K562 (cell line): ENCODE results near the gene MND1. TPM values are rescaled to one million over a fixed set of nuclear protein-coding genes. Genes with fewer than 3 reads are reported as not detected.

Experiments
- C11orf30 ChIP-seq: fragments of 450-650 bp; IDR thresholded peaks from 2 replicates; pipeline ENCODE4 v1.6.1; 2016; ENCODE audit warnings: low read depth, mild to moderate bottlenecking
- CBFA2T3 ChIP-seq: fragments of 450-650 bp; IDR thresholded peaks from 2 replicates; pipeline ENCODE4 v1.6.1; 2017
- CEBPG ChIP-seq, 3 experiments: fragments of 200-800 bp in 1 of 3; sonication (Bioruptor generic) in 1 of 3; sonication (generic) in 1 of 3; formaldehyde crosslinking in 1 of 3; IDR thresholded peaks in 2 of 3; conservative IDR thresholded peaks in 1 of 3; 2 replicates each; pipeline versions ENCODE4 v1.6.1 to v1.8.0; 2016 to 2022; ENCODE audit warnings: missing compliant biosample characterization in 2 of 3, missing genetic modification characterization in 2 of 3, mild to moderate bottlenecking in 1 of 3, missing genetic modification reagents in 1 of 3
- FOXM1 ChIP-seq, 2 experiments: fragments of 450-650 bp in 1 of 2; sonication (generic) in 1 of 2; formaldehyde crosslinking in 1 of 2; IDR thresholded peaks; 2 replicates each; pipeline versions ENCODE4 v1.6.1 to v1.9.0; 2017 to 2022; ENCODE audit warnings: low read depth in 2 of 2, mild to moderate bottlenecking in 2 of 2, missing genetic modification reagents in 1 of 2, moderate library complexity in 1 of 2
- JUND ChIP-seq, 2 experiments: IDR thresholded peaks; 2 replicates in 1 of 2; 3 replicates in 1 of 2; pipeline ENCODE4 v1.6.1; 2011; ENCODE audit warnings: borderline replicate concordance in 2 of 2, low read depth in 2 of 2, low read length in 2 of 2, improper control_type of control experiment in 1 of 2, missing biosample characterization in 1 of 2, missing genetic modification characterization in 1 of 2, missing genetic modification reagents in 1 of 2
- LCOR ChIP-seq: sonication (generic); formaldehyde crosslinking; IDR thresholded peaks from 2 replicates; pipeline ENCODE4 v1.8.0; 2022; ENCODE audit warnings: mild to moderate bottlenecking, missing genetic modification reagents
- MEIS2 ChIP-seq: fragments of 450-650 bp; IDR thresholded peaks from 2 replicates; pipeline ENCODE4 v1.6.1; 2014; ENCODE audit warnings: mild to moderate bottlenecking; ENCODE audit not compliant: partially characterized antibody
- SMARCE1 ChIP-seq: fragments of 450-650 bp; IDR thresholded peaks from 2 replicates; pipeline ENCODE4 v1.7.1; 2016; ENCODE audit warnings: mild to moderate bottlenecking
- SMC3 ChIP-seq: conservative IDR thresholded peaks from 2 replicates; pipeline ENCODE4 v1.6.1; 2011; ENCODE audit warnings: low read depth, low read length, improper control_type of control experiment; ENCODE audit not compliant: insufficient read depth
- TAL1 ChIP-seq: fragments of 450-650 bp; IDR thresholded peaks from 2 replicates; pipeline ENCODE4 v1.6.1; 2016; ENCODE audit warnings: mild to moderate bottlenecking
- ZBTB2 ChIP-seq: fragments of 450-650 bp; IDR thresholded peaks from 2 replicates; pipeline ENCODE4 v1.6.1; 2016; ENCODE audit warnings: antibody characterized with exemption
- ZNF184 ChIP-seq: sonication (generic); formaldehyde crosslinking; IDR thresholded peaks from 2 replicates; pipeline ENCODE4 v1.5.0; 2020; ENCODE audit warnings: missing genetic modification reagents
- ZNF41 ChIP-seq: fragments of 250-450 bp; sonication (Bioruptor Pico); conservative IDR thresholded peaks from 2 replicates; pipeline ENCODE4 v1.4.0; 2020; ENCODE audit warnings: mild to moderate bottlenecking
- ZNF551 ChIP-seq: fragments of 250-450 bp; sonication (Bioruptor Pico); IDR thresholded peaks from 2 replicates; pipeline ENCODE4 v1.5.0; 2021; ENCODE audit warnings: mild to moderate bottlenecking, moderate library complexity
- polyA plus RNA-seq, 8 experiments: library from polyadenylated mRNA; depleted of rRNA in 4 of 8; stranded (reverse) in 5 of 8; unstranded in 3 of 8; fragments of >200 nt; fragmentation: Nextera tagmentation in 2 of 8; fragmentation: Illumina TruSeq in 1 of 8; extraction: Ambion mirVana in 2 of 8; extraction: Trizol in 1 of 8; gene quantifications; 2 replicates each; pipeline versions ENCODE4 v1.2.1 to v1.2.3, GENCODE V29; 2011 to 2014; ENCODE audit warnings: inconsistent platforms in 1 of 8, missing spikeins in 1 of 8
- total RNA-seq, 7 experiments: library from RNA; depleted of rRNA in 6 of 7; stranded (reverse); fragments of >200 nt in 6 of 7; fragmentation: Illumina TruSeq in 2 of 7; extraction: Trizol in 2 of 7; gene quantifications; 2 replicates each; pipeline versions ENCODE4 v1.2.1 to v1.2.3, GENCODE V29; 2011 to 2021; ENCODE audit warnings: low replicate concordance in 1 of 7
- TF ChIP-seq, protein P1 (sequence below), 2 experiments: fragments of 250-450 bp in 1 of 2; fragments of 450-650 bp in 1 of 2; sonication (Bioruptor Pico) in 1 of 2; IDR thresholded peaks; 2 replicates each; pipeline versions ENCODE4 v1.6.1 to v1.8.0; 2016 to 2021; ENCODE audit warnings: mild to moderate bottlenecking in 2 of 2, moderate library complexity in 2 of 2, missing compliant biosample characterization in 1 of 2, missing genetic modification characterization in 1 of 2

Gene MND1
- total and polyA plus RNA-seq, 9 of the 15 experiments (the other 6 are each of a cell fraction or from before 2014, with no cell fraction given) = 35.3 to 94.1 (median 59.9) TPM

GRCh38 chr4:153348006-153348405 lies 3.5 kb downstream of the MND1 start (continued):
- no peak for TF ChIP-seq ZNF184
- no peak for TF ChIP-seq SMC3
- TF ChIP-seq, protein P1, sequence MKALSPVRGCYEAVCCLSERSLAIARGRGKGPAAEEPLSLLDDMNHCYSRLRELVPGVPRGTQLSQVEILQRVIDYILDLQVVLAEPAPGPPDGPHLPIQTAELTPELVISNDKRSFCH (CRISPR knock-in tag; IDR thresholded peaks at IDR 0.05) = no peak
- TF ChIP-seq, protein P1 (tag; IDR thresholded peaks at IDR 0.05) = no peak
- peak; percentile 30; the same call in 1 of the 2 replicates for TF ChIP-seq ZBTB2
- TF ChIP-seq CBFA2T3 = peak; percentile 81
- TF ChIP-seq MEIS2 = peak; percentile 69
- peak; percentile 8; the same call in 1 of the 2 replicates for TF ChIP-seq JUND (IDR thresholded peaks at IDR 0.05; ENCODE audit: borderline replicate concordance, low read depth, low read length)
- TF ChIP-seq JUND (tag; IDR thresholded peaks at IDR 0.05; ENCODE audit: borderline replicate concordance, low read depth, low read length) = 0 out of 3 replicates have a peak, but pooled peaks have one; percentile 28
- 0 out of 2 replicates have a peak, but pooled peaks have one; percentile 53 for TF ChIP-seq LCOR (CRISPR knock-in tag)
- TF ChIP-seq C11orf30 = 0 out of 2 replicates have a peak, but pooled peaks have one; percentile 23
- TF ChIP-seq ZNF41 (CRISPR knock-in tag) = no peak
- TF ChIP-seq FOXM1 (IDR thresholded peaks at IDR 0.05; ENCODE audit: low read depth) = peak; percentile 30; the same call in 1 of the 2 replicates
- TF ChIP-seq FOXM1 (CRISPR knock-in tag; IDR thresholded peaks at IDR 0.05; ENCODE audit: low read depth) = no peak
- TF ChIP-seq ZNF551 (CRISPR knock-in tag) = no peak
- peak; percentile 44; the same call in 1 of the 2 replicates for TF ChIP-seq TAL1
- TF ChIP-seq SMARCE1 = peak; percentile 81
- no peak for TF ChIP-seq CEBPG (CRISPR knock-in tag; IDR thresholded peaks at IDR 0.05)
- TF ChIP-seq CEBPG (tag; conservative IDR thresholded peaks at IDR 0.05 in 1 of 2, IDR thresholded peaks at IDR 0.05 in 1 of 2) = no peak
